Upper lobe of left lung (tissue), 6 donors: ENCODE data around the gene ZMIZ2. TPM values are rescaled to one million over a fixed set of nuclear protein-coding genes. Genes with fewer than 3 reads are reported as not detected.

ENCODE experiments used
- ATAC-seq, 2 donors: fragments of 200-7000 bp; cut with Tn5 transposase; one replicate each; pipeline ENCODE4 v1.9.1; 2022; ENCODE audit warnings: mild to moderate bottlenecking in 2 of 2, moderate library complexity in 2 of 2; ENCODE audit not compliant: low FRiP score in 2 of 2
- DNase-seq, 2 donors: peaks; one replicate each; pipeline ENCODE4 v3.0.0-alpha.2; 2019 to 2020
- H3K27ac ChIP-seq, 4 donors: fragments of 200-600 bp; sonication (generic); one replicate each; pipeline ENCODE4 v1.5.1; 2016 to 2019
- H3K27me3 ChIP-seq, 4 donors: fragments of 200-600 bp; sonication (generic); one replicate each; pipeline ENCODE4 v1.5.1; 2017 to 2019
- H3K36me3 ChIP-seq, 4 donors: fragments of 200-600 bp; sonication (generic); one replicate each; pipeline ENCODE4 v1.5.1; 2016 to 2019
- H3K4me1 ChIP-seq, 4 donors: fragments of 200-600 bp; sonication (generic); one replicate each; pipeline ENCODE4 v1.5.1; 2018 to 2019
- H3K4me3 ChIP-seq, 4 donors: fragments of 200-600 bp; sonication (generic); one replicate each; pipeline ENCODE4 v1.5.1; 2017 to 2019; ENCODE audit warnings: mild to moderate bottlenecking in 2 of 4, moderate library complexity in 1 of 4
- H3K9me3 ChIP-seq, 4 donors: fragments of 200-600 bp; sonication (generic); one replicate each; pipeline ENCODE4 v1.5.1; 2018 to 2019
- EP300 ChIP-seq, 4 donors: sonication (generic); formaldehyde crosslinking; IDR thresholded peaks; one replicate each; pipeline ENCODE4 v1.5.1; 2017; ENCODE audit warnings: antibody characterized with exemption in 4 of 4, control low read depth in 2 of 4
- POLR2A ChIP-seq, 4 donors: fragments of 450-650 bp; IDR thresholded peaks; one replicate each; pipeline ENCODE4 v1.5.1; 2016 to 2017; ENCODE audit warnings: antibody characterized with exemption in 4 of 4, mild to moderate bottlenecking in 2 of 4
- POLR2AphosphoS5 ChIP-seq, 2 donors: sonication (generic); formaldehyde crosslinking; IDR thresholded peaks; one replicate each; pipeline ENCODE4 v1.5.1; 2017; ENCODE audit warnings: antibody characterized with exemption in 2 of 2
- WGBS, 2 donors: methylation state at CpG; one replicate each; pipeline ENCODE4 v1.1.5; 2017 to 2018; 5-methylcytosine and 5-hydroxymethylcytosine counted together
- total RNA-seq, 6 donors: library from RNA; depleted of rRNA in 4 of 6; stranded (reverse); fragments of >200 nt in 4 of 6; gene quantifications; one replicate each; pipeline versions ENCODE4 v1.1.0 to v1.2.1, GENCODE V29; 2016 to 2021
- TF ChIP-seq, protein P1 (sequence below), 6 experiments: fragments of 450-650 bp in 4 of 6; fragments of 200-600 bp in 2 of 6; sonication (generic) in 2 of 6; IDR thresholded peaks; one replicate each; pipeline ENCODE4 v1.5.1; 2016 to 2019; ENCODE audit warnings: antibody characterized with exemption in 6 of 6
- donor health status: DM: no; HTN: no; CAD: no; lungs with moderate emphysema.
- donor health status: DM: no; HTN: yes; CAD: no; lungs with severe emphysema.

Gene ZMIZ2
- total RNA-seq, 6 donors from 2014 or later = 27.0 to 161 (median 85.7) TPM

DNA sequence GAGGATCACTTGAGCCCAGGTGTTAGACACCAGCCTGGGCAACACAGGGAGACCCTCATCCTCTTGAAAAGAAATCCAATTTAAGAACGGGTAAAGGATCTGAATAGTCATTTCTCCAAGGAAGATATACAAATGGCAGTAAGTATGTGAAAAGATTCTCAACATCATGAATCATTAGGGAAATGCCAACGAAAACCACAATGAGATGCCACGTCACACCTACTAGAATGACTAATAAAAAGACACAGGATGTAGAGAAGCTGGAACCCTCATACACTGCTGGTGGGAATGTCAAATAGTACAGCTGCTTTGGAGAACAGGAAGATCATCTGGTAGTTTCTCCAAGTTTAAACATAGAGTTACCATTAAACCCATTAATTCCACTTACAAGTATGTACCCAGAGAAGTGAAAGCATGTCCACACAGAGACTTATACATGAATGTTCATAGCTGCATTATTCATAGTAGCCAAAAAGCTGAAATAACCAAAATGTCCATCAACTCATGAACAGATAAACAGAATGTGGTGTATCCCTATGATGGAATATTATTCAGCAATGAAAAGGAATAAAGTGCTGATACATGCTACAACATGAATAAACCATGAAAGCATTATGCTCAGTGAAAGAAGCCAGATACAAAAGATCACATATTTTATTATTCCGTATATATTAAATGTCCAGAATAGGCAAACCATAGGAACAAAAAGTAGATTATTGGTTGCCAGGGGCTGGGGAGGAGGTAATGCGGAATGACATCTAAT, 13.1 kb upstream of the ZMIZ2 start:
- Histone ChIP-seq H3K4me3 (no peak overlapping the region), H3K27me3 (no peaks in the 10 kb centered on the region), H3K9me3 (no peaks in the 10 kb centered on the region), H3K4me1 (no peaks in the 10 kb centered on the region), H3K27ac (peak overlapping the region in 1 of 4 donors; percentile 53), H3K36me3 (no peaks in the 10 kb centered on the region)
- no peak for DNase-seq
- TF ChIP-seq POLR2A (IDR thresholded peaks at IDR 0.05) (no peak), POLR2AphosphoS5 (IDR thresholded peaks at IDR 0.05) (peak in 1 of 2 donors; percentile 52), EP300 (IDR thresholded peaks at IDR 0.05) (no peak)
- TF ChIP-seq, protein P1, sequence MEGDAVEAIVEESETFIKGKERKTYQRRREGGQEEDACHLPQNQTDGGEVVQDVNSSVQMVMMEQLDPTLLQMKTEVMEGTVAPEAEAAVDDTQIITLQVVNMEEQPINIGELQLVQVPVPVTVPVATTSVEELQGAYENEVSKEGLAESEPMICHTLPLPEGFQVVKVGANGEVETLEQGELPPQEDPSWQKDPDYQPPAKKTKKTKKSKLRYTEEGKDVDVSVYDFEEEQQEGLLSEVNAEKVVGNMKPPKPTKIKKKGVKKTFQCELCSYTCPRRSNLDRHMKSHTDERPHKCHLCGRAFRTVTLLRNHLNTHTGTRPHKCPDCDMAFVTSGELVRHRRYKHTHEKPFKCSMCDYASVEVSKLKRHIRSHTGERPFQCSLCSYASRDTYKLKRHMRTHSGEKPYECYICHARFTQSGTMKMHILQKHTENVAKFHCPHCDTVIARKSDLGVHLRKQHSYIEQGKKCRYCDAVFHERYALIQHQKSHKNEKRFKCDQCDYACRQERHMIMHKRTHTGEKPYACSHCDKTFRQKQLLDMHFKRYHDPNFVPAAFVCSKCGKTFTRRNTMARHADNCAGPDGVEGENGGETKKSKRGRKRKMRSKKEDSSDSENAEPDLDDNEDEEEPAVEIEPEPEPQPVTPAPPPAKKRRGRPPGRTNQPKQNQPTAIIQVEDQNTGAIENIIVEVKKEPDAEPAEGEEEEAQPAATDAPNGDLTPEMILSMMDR (IDR thresholded peaks at IDR 0.05) = no peak
- peak in 1 of 2 donors; percentile 48 for ATAC-seq
- WGBS, 2 donors = 55 to 65% methylated on average over 5 of the region's 5 CpGs

DNA sequence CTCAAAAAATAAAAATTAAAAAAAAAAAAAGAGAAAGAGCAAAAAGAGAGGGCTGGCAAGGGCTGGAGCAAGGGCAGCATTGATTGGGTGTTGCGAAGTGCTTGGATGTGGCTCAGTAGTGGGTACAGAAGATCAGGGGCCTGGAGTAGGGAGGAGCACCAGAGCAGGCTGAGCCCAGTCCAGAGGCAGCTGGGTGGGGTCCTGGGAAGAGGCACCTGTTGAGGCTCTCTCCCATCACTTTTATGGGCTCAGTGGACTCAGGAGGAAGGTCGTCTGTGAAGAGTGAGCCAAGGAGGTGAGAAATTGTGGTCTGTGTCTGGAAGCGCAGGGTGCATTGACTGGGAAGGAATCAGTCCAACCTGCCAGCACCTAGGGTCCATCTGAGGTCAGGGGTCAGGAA, 11.8 kb upstream of the ZMIZ2 start:
- Histone ChIP-seq H3K4me1 (no peaks in the 10 kb centered on the region), H3K4me3 (no peak overlapping the region), H3K9me3 (no peaks in the 10 kb centered on the region), H3K27ac (no peak overlapping the region), H3K36me3 (no peaks in the 10 kb centered on the region), H3K27me3 (no peaks in the 10 kb centered on the region)
- no peak for DNase-seq
- ATAC-seq = no peak
- no peak for TF ChIP-seq POLR2AphosphoS5 (IDR thresholded peaks at IDR 0.05)
- no peak for TF ChIP-seq EP300 (IDR thresholded peaks at IDR 0.05)
- TF ChIP-seq, protein P1 (IDR thresholded peaks at IDR 0.05) = no peak
- no peak for TF ChIP-seq POLR2A (IDR thresholded peaks at IDR 0.05)
- 84 to 92% methylated on average over 3 of the region's 3 CpGs for WGBS, 2 donors

DNA sequence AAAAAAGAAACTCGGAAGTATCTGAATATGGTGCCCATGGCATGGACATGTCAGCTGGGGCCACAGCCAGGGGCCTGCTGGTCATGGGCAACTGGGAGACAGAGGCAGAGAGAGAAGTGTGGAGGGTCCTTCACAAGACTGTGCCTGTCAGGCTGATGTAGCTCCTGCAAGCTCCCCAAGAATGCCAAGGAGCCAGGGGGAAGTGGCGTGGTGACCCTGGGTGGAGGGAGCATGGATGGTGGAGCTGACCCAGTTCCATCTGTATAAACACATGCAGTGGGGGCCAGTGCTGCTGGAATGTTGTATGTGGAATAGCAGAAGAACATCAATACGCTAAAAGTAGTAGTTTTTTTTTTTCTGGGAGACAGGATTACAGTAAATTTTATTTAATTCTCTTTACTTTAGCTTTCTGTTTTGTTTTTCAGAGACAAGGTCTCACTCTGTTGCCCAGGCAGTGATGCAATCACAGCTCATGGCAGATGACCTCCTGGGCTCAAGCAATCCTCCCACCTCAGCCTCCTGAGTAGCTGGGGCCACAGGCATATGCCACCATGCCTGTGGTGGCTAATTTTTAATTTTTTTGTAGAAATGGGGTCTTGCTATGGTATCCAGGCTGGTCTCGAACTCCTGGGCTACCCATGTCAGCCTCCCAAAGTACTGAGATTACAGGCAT, 10.5 kb upstream of the ZMIZ2 start:
- 95 to 98% methylated on average over 4 of the region's 4 CpGs for WGBS, 2 donors

DNA sequence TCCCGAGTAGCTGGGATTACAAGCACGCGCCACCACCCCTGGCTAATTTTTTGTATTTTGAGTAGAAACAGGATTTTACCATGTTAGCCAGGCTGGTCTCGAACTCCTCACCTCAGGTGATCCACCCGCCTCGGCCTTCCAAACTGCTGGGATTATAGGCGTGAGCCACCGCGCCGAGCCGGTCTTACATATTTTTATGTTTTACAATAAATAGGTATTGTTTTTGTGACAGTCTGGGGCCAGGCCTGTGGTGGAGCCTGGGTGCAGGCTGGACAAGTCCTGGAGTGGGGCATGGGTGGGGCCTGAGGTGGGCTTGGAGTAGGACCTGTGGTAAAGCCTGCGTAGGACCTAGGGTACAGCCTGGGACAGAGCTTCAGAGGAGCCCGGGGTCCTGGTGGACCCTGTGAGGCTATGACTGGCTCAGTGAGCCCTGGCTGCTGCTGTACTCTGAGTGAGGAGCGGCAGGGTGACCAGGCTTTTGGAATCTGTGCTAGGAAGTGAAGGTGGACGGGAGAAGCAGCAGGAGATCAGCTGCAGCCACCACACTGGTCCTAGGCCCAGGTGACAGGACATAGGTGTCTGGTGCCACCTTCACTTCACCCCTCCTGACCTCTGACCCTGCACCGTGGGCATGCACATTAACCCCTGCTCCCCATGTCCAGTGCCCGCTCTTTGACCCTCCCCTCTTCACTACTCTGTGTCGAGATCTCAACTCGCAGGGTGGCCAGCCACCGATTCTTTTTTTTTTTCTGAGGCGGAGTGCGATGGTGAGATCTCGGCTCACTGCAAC, 9.6 kb upstream of the ZMIZ2 start:
- H3K27me3 ChIP-seq = no peaks in the 10 kb centered on the region
- no peak overlapping the region for H3K27ac ChIP-seq
- no peaks in the 10 kb centered on the region for H3K36me3 ChIP-seq
- no peak overlapping the region for H3K4me3 ChIP-seq
- H3K9me3 ChIP-seq = no peaks in the 10 kb centered on the region
- H3K4me1 ChIP-seq = no peaks in the 10 kb centered on the region
- no peak for DNase-seq
- WGBS, 2 donors = 92 to 96% methylated on average over 22 to 23 of the region's 23 CpGs
- TF ChIP-seq EP300 (IDR thresholded peaks at IDR 0.05) (no peak), POLR2AphosphoS5 (IDR thresholded peaks at IDR 0.05) (no peak)
- TF ChIP-seq, protein P1 (IDR thresholded peaks at IDR 0.05) = no peak
- peak in 1 of 2 donors; percentile 50 for ATAC-seq

More for the DNA sequence above, 10.5 kb upstream of the ZMIZ2 start:
- Histone ChIP-seq H3K36me3 (no peaks in the 10 kb centered on the region), H3K4me1 (no peaks in the 10 kb centered on the region), H3K9me3 (no peaks in the 10 kb centered on the region), H3K27ac (no peak overlapping the region), H3K4me3 (no peak overlapping the region), H3K27me3 (no peaks in the 10 kb centered on the region)
- no peak for DNase-seq
- no peak for TF ChIP-seq POLR2A (IDR thresholded peaks at IDR 0.05)
- TF ChIP-seq POLR2AphosphoS5 (IDR thresholded peaks at IDR 0.05) = no peak
- TF ChIP-seq EP300 (IDR thresholded peaks at IDR 0.05) = no peak
- TF ChIP-seq, protein P1 (IDR thresholded peaks at IDR 0.05) = no peak
- no peak for ATAC-seq
